Endothelial cell of umbilical vein (primary cell): ENCODE data around the gene SPRED2. TPM values are rescaled to one million over a fixed set of nuclear protein-coding genes. Genes with fewer than 3 reads are reported as not detected.

Source experiments
- BruUV-seq: library from RNA; stranded (reverse); fragments of 400-500 nt; replicated peaks from 2 replicates; lab custom pipeline; 2021; lab: Mats Ljungman, UMichigan
- CTCF ChIA-PET: fragments of 300-600, 350-600 bp; sonication (Branson Sonifier 250); formaldehyde crosslinking; loops from one replicate; lab custom pipeline; 2021; ENCODE audit warnings: antibody characterized with exemption, inconsistent platforms; lab: Charles Lee
- POLR2A ChIA-PET: fragments of 300-600, 350-600 bp; sonication (Branson Sonifier 250); formaldehyde crosslinking; loops from one replicate; lab custom pipeline; 2021; ENCODE audit warnings: antibody characterized with exemption, inconsistent platforms; lab: Charles Lee
- DNase-seq: peaks from one replicate; pipeline ENCODE4 v3.0.0-alpha.2; 2011; ENCODE audit warnings: low read depth, low spot score
- FAIRE-seq: peaks from 2 replicates; lab custom pipeline; 2011; peaks lifted over from hg19 to GRCh38; lab: Jason Lieb, UNC
- H2AFZ ChIP-seq: 2 replicates; pipeline ENCODE4 v1.6.0; 2012; ENCODE audit warnings: low read depth, low read length, control low read depth, inconsistent platforms
- H3K27ac ChIP-seq: 2 replicates; pipeline ENCODE4 v1.5.1; 2011; ENCODE audit warnings: low read depth, mild to moderate bottlenecking, control low read depth, low read length, moderate library complexity; ENCODE audit not compliant: insufficient read depth
- H3K27me3 ChIP-seq, 2 experiments: 2 replicates each; pipeline versions ENCODE4 v1.6.0 to v1.6.1; 2011; ENCODE audit warnings: low read length in 2 of 2, mixed read lengths in 1 of 2; ENCODE audit not compliant: control insufficient read depth in 2 of 2, insufficient read depth in 2 of 2
- H3K36me3 ChIP-seq, 2 experiments: 2 replicates in 1 of 2; 3 replicates in 1 of 2; pipeline ENCODE4 v1.5.1; 2011; ENCODE audit warnings: low read length in 2 of 2, mild to moderate bottlenecking in 1 of 2, moderate library complexity in 1 of 2; ENCODE audit not compliant: control insufficient read depth in 2 of 2, insufficient read depth in 2 of 2; ENCODE audit errors: extremely low read depth in 1 of 2
- H3K4me1 ChIP-seq: 3 replicates; pipeline ENCODE4 v1.5.1; 2011; ENCODE audit warnings: mild to moderate bottlenecking, low read length; ENCODE audit not compliant: control insufficient read depth, insufficient read depth; ENCODE audit errors: extremely low read depth
- H3K4me2 ChIP-seq: 2 replicates; pipeline ENCODE4 v1.6.1; 2011; ENCODE audit warnings: low read length, control low read depth, mixed read lengths; ENCODE audit not compliant: insufficient read depth
- H3K4me3 ChIP-seq, 3 experiments: fragments of 200-600 bp in 1 of 3; sonication (generic), shearing (Covaris generic) in 1 of 3; replicated peaks in 1 of 3; 2 replicates each; pipeline ENCODE4 v1.5.1; 2011 to 2016; ENCODE audit warnings: control low read depth in 3 of 3, low read length in 3 of 3, mild to moderate bottlenecking in 2 of 3, inconsistent platforms in 1 of 3, low read depth in 1 of 3, moderate library complexity in 1 of 3; ENCODE audit not compliant: insufficient read depth in 1 of 3
- H3K79me2 ChIP-seq: 2 replicates; pipeline ENCODE4 v1.6.0; 2012; ENCODE audit warnings: low read length, inconsistent platforms; ENCODE audit not compliant: control insufficient read depth, insufficient read depth
- H3K9ac ChIP-seq: replicated peaks from 2 replicates; pipeline ENCODE3; 2011; ENCODE audit warnings: low read length, control low read depth; ENCODE audit not compliant: insufficient read depth; ENCODE audit errors: extremely low read depth
- H3K9me1 ChIP-seq: replicated peaks from 3 replicates; pipeline ENCODE4 v1.6.0; 2011; ENCODE audit warnings: mild to moderate bottlenecking, low read length; ENCODE audit not compliant: control insufficient read depth, insufficient read depth; ENCODE audit errors: extremely low read depth
- H3K9me3 ChIP-seq: replicated peaks from 2 replicates; pipeline ENCODE4 v1.5.1; 2012; ENCODE audit warnings: low read length, inconsistent platforms; ENCODE audit not compliant: control insufficient read depth, insufficient read depth
- H4K20me1 ChIP-seq: replicated peaks from 2 replicates; pipeline ENCODE3; 2011; ENCODE audit warnings: mild to moderate bottlenecking, low read length; ENCODE audit not compliant: control insufficient read depth, insufficient read depth; ENCODE audit errors: extremely low read depth
- CTCF ChIP-seq, 2 donors: IDR thresholded peaks; 1 replicate in 1 of 2; 2 replicates in 1 of 2; pipeline ENCODE4 v1.5.1; 2011; ENCODE audit warnings: low read length in 2 of 2, mild to moderate bottlenecking in 2 of 2, moderate library complexity in 2 of 2, control low read depth in 1 of 2, inconsistent platforms in 1 of 2, low read depth in 1 of 2; ENCODE audit not compliant: insufficient read depth in 1 of 2; ENCODE audit errors: extremely low read depth in 1 of 2
- EZH2 ChIP-seq: IDR thresholded peaks from 2 replicates; pipeline ENCODE4 v1.6.1; 2012; ENCODE audit warnings: borderline replicate concordance, low read depth, mild to moderate bottlenecking, moderate library complexity, low read length, inconsistent platforms; ENCODE audit not compliant: severe bottlenecking
- FOS ChIP-seq: IDR thresholded peaks from 2 replicates; pipeline ENCODE4 v1.6.1; 2011; ENCODE audit warnings: mild to moderate bottlenecking, low read length, moderate library complexity, borderline replicate concordance; ENCODE audit not compliant: insufficient read depth
- GATA2 ChIP-seq: IDR thresholded peaks from 2 replicates; pipeline ENCODE4 v1.7.0; 2011; ENCODE audit warnings: low read depth, mild to moderate bottlenecking, moderate library complexity, mixed read lengths, low read length; ENCODE audit not compliant: insufficient read length, insufficient read depth
- JUN ChIP-seq: IDR thresholded peaks from 2 replicates; pipeline ENCODE4 v1.6.1; 2011; ENCODE audit warnings: borderline replicate concordance, low read depth; ENCODE audit not compliant: insufficient read length, insufficient read depth
- MYC ChIP-seq: IDR thresholded peaks from one replicate; pipeline ENCODE4 v1.6.1; 2011; ENCODE audit warnings: mild to moderate bottlenecking, low read depth, low read length
- POLR2A ChIP-seq: IDR thresholded peaks from 2 replicates; pipeline ENCODE4 v1.6.1; 2012; ENCODE audit warnings: low read depth, mild to moderate bottlenecking, control low read depth, low read length
- POLR2AphosphoS5 ChIP-seq: IDR thresholded peaks from 2 replicates; pipeline ENCODE4 v1.6.1; 2012; ENCODE audit warnings: low read depth, mild to moderate bottlenecking, control low read depth, low read length, moderate library complexity; ENCODE audit not compliant: insufficient read depth
- dilution Hi-C: fragments of 300-500 bp; cut with MboI; formaldehyde crosslinking; loops from one replicate; pipeline ENCODE4 v1.15.0; 2019; ENCODE audit warnings: low sequenced_read_pairs; ENCODE audit not compliant: extremely low pct_ligation_motif_present
- intact Hi-C: fragments of 100-400 bp; cut with micrococcal nuclease; formaldehyde crosslinking; loops from one replicate; pipeline ENCODE4 v1.10.0; 2022
- polyA plus RNA-seq, 4 experiments: library from polyadenylated mRNA; depleted of rRNA in 3 of 4; stranded (reverse) in 3 of 4; unstranded in 1 of 4; fragments of >200 nt; gene quantifications; 2 replicates each; pipeline versions ENCODE4 v1.2.1 to v1.2.3, GENCODE V29; 2011 to 2012; ENCODE audit warnings: missing spikeins in 1 of 4
- total RNA-seq: library from RNA; stranded (reverse); gene quantifications from 2 replicates; pipeline ENCODE4 v1.2.3, GENCODE V29; 2021
- TF ChIP-seq, protein P1 (sequence below): IDR thresholded peaks from 2 replicates; pipeline ENCODE4 v1.6.1; 2011; ENCODE audit not compliant: insufficient read depth, insufficient read length

Gene SPRED2
- total and polyA plus RNA-seq, 2 donors (not counting 3 experiments of a cell fraction or from before 2014, with no cell fraction given): 3.6 to 9.6 TPM

DNA sequence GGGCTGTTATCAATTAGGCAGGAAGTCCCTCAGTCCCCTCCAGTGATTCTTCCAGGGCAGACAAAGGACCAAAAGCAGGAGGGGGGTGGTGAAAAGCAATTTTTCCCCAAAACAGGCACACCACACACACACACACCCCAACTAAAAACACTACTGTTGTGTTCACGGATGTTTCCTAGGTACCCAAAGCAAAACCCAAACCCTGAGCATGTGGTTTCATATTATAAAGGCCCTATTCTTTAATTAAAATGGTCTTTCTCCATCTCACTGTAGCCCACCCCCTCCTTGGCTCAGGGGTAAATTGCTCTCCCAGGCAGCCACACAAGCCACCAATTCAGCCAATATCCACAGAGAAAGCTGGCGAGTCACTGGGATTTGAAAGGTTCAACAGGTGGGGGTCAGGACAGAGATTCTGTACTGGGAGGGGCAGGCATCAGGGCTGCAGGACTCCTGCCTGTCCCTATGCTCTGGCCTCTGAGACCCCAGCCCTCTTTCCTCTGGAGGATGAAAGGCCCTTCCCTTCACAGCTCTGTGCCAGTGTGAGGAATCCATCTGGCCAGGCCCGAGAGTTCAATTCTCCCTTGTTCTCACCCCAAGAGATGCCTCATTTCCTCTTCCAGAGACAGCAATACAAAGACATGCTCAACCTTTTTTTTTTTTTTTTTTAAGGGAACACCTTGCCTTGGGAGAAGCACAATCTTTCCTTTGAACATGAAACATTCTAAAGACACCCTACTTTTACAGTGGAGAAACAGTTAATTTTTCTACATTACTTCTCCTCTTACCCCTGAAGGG lies 43.6 kb downstream of the SPRED2 start:
- Histone ChIP-seq H4K20me1 (peaks cover 7% of the 10 kb centered on the region), H3K4me1 (peaks cover 4% of the 10 kb centered on the region), H3K9me1 (no peaks in the 10 kb centered on the region), H3K27me3 (peaks cover 51 to 54% of the 10 kb centered on the region in 2 experiments), H3K36me3 (no peaks in the 10 kb centered on the region), H3K9me3 (no peaks in the 10 kb centered on the region), H3K9ac (no peak overlapping the region), H3K27ac (no peak overlapping the region), H3K4me2 (no peak overlapping the region), H2AFZ (no peak overlapping the region), H3K79me2 (no peaks in the 10 kb centered on the region), H3K4me3 (no peak overlapping the region)
- POLR2A ChIA-PET: no interaction called here
- no peak for TF ChIP-seq EZH2
- no peak for TF ChIP-seq POLR2AphosphoS5
- no peak for TF ChIP-seq GATA2
- no peak for TF ChIP-seq JUN
- no peak for TF ChIP-seq CTCF (IDR thresholded peaks at IDR 0.05; ENCODE audit: extremely low read depth in 1 of 2, insufficient read depth in 1 of 2, low read depth in 1 of 2, low read length in 2 of 2)
- TF ChIP-seq FOS: no peak
- TF ChIP-seq, protein P1, sequence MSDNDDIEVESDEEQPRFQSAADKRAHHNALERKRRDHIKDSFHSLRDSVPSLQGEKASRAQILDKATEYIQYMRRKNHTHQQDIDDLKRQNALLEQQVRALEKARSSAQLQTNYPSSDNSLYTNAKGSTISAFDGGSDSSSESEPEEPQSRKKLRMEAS: no peak
- TF ChIP-seq MYC: no peak
- TF ChIP-seq POLR2A: no peak
- dilution Hi-C loops: no loop called here
- BruUV-seq: no TSS peak
- intact Hi-C loops: no loop called here
- FAIRE-seq (no peak), DNase-seq (no peak)
- CTCF ChIA-PET: interaction anchor here (0.7 to 0.8 kb wide), 2 partner anchors 108 to 135 kb away, joined by 4 to 5 read pairs; no protein-coding TSS in a partner anchor
